HG03378 (cell line): ENCODE measurements around the gene MRPL55.

ENCODE experiments used
- ATAC-seq: cut with Tn5 transposase; IDR thresholded peaks from one replicate; pipeline ENCODE4 v1.9.1; 2021; ENCODE audit warnings: mild to moderate bottlenecking, moderate library complexity; ENCODE audit not compliant: unreplicated experiment

Gene MRPL55

DNA sequence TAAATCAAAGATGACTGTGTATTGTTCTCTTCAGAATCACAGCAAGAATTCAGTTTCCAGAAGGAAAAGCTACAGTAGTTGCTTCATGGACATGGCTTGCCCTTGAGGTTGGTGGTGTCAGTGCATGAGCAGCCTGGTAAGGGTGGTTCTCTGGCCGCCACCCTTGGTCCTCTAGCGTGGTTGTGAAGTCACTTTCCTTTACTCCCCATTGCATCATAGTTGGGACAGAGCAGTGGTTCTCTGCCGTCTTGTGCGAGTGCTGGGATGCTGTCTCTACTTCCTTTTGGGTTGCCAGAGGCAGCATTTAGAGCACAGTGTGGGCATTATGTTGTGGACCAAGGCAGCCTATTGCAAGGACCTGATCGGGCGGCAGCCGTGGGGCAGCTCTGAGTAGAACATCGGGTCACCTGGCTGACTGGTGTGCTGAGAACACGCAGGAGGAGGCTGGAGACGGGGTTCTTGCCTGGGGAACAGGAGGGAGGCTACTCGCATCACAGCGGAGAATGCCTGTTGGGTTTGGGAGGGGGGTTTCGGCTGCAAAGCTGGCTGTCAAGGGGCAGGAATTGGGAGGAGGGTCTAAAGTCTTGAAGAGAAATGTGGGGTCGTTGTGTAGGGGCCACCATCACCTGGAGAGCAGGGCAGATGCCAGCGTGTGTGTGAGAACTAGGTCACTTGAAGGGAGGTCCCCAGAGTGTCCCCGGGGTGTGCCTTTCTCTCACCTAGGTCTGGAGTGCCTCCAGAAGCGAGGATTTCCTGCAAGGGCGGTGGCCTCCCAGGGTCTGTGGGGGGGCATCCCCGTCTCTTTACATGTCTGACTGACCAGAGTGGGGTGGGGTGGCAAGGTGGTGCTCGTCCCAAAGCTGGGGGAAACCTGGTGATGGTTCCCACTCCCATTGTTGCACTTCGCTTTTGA lies 20.3 kb downstream of the MRPL55 start:
- ATAC-seq, result no peak

DNA sequence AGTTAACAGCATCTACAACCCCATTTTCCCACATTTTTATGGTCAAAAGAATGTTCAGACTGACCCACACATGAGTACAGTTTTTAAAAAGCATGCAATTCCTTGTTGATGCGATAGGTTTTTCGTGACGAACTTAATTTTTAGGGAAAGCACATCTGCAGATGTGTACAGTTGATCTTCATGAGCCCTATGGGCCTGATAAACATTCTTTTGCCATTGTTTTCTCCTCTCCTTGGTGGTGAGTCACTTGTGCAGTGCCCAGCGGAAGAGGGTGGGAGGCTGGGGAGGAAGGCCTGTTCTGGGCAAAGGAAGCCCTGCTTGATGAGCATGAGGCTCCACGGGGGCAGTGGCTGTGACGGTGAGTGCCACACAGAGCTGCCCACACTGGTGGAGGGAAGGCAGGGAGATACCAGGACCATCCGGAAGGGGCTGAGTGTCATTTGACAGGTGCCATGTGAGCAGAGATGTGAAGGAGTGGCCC lies 21.3 kb downstream of the MRPL55 start:
- ATAC-seq, result no peak

- ATAC-seq, result no peak
Measured at GRCh38 chr1:228085287-228085951, 23.7 kb downstream of the MRPL55 start.

DNA sequence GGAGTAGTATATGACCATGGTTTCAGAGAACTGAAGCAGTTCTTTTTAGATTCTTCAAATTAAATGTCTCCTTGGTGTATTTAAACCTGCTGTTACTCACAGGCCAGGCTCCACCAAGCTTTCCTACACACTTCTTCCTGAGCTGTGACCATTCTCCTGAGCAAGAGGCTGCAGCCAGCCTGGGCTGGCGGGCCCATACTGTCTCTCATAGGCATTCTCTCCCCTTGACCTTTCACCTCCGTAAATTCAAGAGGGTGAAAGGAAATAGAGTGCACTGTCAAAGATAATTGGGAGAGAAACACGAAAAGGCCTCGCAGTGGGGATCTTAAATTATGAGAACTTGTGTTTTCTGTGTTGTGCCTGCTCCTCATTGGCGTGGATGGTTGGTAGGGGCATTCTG lies 24.3 kb downstream of the MRPL55 start:
- ATAC-seq, result no peak

- no peak for ATAC-seq
Measured at GRCh38 chr1:228084325-228084724, 24.8 kb downstream of the MRPL55 start.

GRCh38 chr1:228083871-228084278 lies 25.2 kb downstream of the MRPL55 start:
- no peak for ATAC-seq

DNA sequence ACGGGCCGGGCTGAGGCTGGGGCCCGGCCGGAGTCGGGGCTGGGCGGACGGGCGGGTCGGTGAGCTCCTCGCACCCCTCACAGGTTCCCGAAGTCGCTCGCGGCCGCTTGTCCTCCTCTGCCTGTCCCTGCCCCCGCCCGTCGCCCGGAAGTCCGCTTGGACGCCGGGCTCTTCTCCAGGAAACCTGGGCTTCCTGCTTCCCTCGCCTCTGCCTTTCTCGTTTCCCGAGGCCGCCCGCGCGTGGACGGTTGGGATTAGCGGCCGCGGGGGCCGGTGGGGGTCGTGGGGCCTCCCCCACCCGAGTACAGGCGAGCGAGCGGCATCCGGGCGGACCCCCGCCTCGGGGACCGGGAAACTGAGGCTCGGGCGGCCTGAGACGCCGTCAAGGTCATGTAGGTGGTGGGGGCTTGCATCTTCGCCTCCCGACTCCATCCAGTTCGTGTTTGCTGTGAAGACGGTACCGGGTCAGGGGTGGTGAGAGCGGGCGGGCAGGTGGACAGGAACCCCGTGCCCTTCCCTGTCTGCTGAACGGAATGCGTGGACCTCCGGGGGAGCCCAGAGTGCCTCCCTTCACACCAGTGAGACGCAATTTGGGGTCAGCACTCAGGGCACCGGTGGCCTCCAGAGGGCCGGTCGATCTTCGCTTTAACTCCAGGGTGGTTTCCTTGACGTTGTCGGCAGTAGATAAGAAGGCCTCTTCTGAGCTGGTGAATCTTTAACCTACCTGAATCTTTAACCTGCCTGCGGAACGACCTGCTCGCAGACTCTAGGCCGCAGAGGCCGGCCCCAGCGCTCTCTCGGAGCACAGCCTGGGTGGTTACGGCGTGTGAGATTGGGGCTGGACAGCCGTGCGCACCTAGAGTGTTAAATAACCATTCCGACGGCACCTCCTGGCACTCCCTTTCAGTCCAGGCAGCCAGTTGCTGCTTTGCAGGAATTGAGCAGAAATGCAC lies 25.9 kb downstream of the MRPL55 start:
- no peak for ATAC-seq

DNA sequence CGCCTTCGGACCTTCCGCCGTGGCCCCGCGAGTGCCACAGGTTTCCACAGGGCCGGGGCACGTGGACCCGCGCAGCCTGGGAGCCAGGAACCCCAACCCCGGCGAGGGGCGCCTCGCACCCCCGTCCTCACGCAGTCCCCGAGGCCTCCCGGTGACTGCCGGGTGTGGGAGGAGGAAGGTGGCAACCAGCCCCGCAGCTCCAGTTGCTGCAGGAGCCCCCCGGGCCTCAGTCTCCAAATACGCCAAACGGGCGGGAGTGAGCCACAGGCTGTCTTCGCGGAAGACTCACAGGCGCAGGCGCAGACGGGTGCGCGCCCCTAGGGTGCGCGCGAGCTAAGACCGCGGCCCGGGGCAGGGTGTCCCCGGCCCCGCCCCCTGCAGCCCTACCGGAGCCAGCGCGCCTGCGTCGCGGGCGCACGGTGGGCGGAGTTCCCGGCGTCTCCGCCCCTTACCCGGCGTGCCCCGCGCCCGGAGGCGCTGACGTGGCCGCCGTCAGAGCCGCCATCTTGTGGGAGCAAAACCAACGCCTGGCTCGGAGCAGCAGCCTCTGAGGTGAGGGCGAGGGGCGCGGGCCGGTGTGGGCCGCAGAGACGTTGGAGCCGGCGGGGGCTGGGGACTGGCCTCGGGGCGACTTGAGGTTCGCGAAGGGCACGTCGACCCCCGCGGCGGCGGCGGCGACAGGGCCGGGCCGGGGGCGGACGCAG lies 26.7 kb downstream of the MRPL55 start, which contains the start of gene ARF1:
ARF1 (plus strand) TSS at position 495 of the 704 bp plus-strand sequence. CDS start 14,407 bp downstream, outside the sequence.
- ATAC-seq, result peak; percentile 65

- ATAC-seq, result peak; percentile 4
Measured at GRCh38 chr1:228081578-228082213, 27.4 kb downstream of the MRPL55 start.

GRCh38 chr1:228081144-228081543 lies 28.0 kb downstream of the MRPL55 start:
- no peak for ATAC-seq

DNA sequence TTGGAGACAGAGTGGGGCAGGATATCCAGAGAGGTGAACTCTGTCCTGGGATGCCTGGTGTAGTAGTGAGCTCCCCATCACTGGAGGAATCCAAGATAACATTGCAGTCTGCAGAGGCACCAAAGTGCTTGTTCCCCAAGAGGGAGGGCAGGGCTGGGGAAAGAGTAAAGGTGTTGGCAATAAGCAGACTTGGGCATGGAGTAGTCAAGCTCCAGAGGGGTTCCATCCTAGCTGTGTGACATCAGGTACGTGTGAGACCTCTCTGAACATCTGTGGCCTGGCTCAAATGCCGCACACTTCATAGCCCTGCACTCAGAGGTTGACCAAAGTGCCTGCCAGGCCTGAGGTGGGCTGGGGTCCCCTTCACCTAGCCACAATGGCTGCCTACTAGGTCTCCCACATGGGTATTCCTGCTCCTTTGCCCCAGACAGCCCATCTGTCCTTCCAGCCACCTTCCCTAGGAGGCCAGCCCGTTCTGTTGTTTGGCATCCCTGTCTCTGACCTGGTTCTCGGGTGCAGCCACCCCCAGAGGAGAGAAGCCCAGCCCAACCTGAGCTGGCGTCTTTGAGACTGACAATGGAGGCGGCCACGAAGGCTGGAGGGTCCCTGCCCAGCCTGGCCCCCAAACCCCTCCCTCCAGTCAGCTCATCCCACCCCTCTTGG lies 29.4 kb downstream of the MRPL55 start:
- no peak for ATAC-seq

- no peak for ATAC-seq
Measured at GRCh38 chr1:228079013-228079412, 30.1 kb downstream of the MRPL55 start.

DNA sequence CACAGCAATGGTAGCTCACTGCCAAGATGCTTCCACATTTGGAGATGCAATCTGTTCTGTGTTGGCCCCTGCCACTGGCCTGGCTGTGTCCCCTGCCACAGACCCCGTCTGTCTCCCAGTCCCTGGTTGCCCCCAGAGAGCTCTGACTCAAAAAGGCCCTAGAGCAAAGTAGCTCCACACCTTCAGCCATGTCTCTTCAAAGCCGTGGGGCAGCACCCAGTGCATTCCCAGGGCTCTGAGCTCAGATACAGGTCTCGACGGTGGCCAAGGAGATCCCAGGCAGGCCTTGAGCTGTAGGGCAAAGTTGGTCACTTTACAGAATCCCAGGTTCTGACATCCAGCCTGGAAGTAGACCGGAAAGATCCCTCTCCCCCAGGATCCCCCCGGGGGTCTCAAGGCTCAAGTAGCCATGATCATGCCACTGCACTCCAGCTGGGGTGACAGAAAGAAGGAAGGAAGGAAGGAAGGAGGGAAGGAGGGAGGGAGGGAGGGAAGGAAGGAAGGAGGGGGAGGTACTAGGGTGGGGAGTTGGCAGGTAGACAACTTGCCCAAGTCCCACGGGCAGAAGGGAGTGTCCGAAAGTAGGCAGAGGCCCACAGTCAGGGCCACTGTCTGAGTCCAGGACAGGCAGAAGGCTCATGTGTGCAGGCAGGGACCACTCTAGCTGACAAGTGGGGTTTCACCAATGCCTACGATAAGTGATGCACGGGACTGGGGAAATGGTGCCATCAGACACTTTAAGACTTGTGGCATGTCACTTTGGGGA lies 31.4 kb downstream of the MRPL55 start:
- no peak for ATAC-seq

DNA sequence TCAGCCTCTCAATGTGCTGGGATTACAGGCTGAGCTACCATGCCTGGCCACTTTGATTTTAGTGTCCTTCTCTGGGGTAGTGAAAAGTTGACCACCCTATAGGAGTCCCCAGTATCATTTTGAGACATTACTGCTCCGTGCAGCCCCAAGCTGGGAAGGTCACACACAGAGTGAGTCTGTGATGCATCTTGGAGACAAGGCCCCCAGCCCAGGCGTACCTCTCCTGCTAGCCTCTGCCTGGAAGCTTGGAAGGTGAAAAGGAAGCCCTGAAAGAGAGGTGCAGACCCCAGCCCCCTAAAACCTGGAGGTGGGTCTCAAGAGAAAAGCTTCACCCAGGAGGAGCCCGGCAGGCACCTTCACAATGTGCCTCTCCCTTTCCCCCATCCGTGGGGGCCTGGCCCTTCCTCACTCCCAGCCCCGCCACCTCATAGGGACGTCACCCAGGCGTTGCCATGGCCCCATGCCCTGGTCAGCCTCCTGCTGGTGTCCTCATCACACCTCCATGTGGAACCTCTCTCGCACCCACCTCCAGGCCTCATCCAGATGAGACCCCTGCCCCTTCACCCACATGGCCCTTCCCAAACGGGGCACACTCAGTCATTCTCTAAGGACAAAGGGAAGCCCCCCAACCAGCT lies 32.2 kb downstream of the MRPL55 start:
- no peak for ATAC-seq

- ATAC-seq, result no peak
Measured at GRCh38 chr1:228075801-228076271, 33.3 kb downstream of the MRPL55 start.

DNA sequence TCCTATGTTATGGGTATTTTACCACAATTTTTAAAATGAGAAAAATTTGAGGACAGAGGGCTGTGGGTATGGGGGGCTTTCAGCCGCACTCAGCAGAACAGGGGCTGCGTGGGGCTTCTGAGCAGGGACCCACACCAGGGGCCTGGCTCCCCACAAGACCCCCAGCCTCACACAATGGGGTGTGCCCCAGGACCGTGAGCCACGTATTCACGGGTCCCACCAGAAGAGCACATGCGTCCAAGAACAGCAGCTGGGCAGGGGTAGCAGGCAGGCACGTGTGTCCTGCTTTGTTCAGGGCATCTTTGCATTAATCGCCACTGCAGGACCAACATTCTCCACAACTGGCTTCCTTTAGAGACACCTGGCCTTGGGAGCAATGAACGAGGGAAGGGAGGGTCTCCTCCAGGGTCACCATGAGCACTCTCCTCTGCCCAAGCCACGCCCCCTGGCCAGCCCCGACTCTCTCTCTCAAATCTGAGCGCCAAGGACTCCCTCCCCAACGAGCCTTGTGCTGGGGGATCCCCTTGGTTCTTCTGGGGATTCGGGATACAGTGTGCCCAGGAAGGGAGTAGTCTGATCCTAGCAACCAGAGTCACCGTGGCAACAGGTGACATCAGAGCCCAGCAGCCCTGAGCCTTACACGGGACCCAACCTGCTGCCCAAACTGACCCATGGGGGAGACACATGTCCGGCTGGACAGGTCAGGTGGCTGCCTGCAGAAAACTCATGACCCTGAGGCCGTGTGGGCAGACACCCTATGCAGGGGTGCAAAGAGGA lies 34.0 kb downstream of the MRPL55 start:
- ATAC-seq, result no peak
